Peyer's patch (tissue), 4 donors: ENCODE measurements around the gene AFF2. TPM values are rescaled to one million over a fixed set of nuclear protein-coding genes. Genes with fewer than 3 reads are reported as not detected.

ENCODE experiments used
- DNase-seq, 3 donors: peaks; one replicate each; pipeline ENCODE4 v3.0.0-alpha.2; 2017 to 2019
- H3K27ac ChIP-seq, 4 donors: fragments of 200-600 bp; sonication (generic); one replicate each; pipeline ENCODE4 v1.5.1; 2016 to 2019
- H3K27me3 ChIP-seq, 2 donors: fragments of 200-600 bp; sonication (generic); one replicate each; pipeline ENCODE4 v1.5.1; 2019
- H3K36me3 ChIP-seq, 3 donors: fragments of 200-600 bp; sonication (generic); one replicate each; pipeline ENCODE4 v1.5.1; 2016 to 2019
- H3K4me1 ChIP-seq, 4 donors: fragments of 200-600 bp; sonication (generic); one replicate each; pipeline ENCODE4 v1.5.1; 2016 to 2019
- H3K4me3 ChIP-seq, 4 donors: fragments of 200-600 bp; sonication (generic); 1 replicate in 3 of 4; 2 replicates in 1 of 4; pipeline ENCODE4 v1.5.1; 2016 to 2019; ENCODE audit warnings: mild to moderate bottlenecking in 1 of 4
- H3K9me3 ChIP-seq, 4 donors: fragments of 200-600 bp; sonication (generic); one replicate each; pipeline ENCODE4 v1.5.1; 2016 to 2019; ENCODE audit warnings: mild to moderate bottlenecking in 1 of 4
- CTCF ChIP-seq, 6 experiments: fragments of 450-650 bp in 4 of 6; fragments of 200-600 bp in 2 of 6; sonication (generic) in 1 of 6; IDR thresholded peaks; one replicate each; pipeline ENCODE4 v1.5.1; 2017 to 2019; ENCODE audit warnings: antibody characterized with exemption in 6 of 6, mild to moderate bottlenecking in 3 of 6, moderate library complexity in 1 of 6
- POLR2A ChIP-seq, 2 donors: fragments of 450-650 bp; IDR thresholded peaks; one replicate each; pipeline ENCODE4 v1.5.1; 2017; ENCODE audit warnings: antibody characterized with exemption in 2 of 2, mild to moderate bottlenecking in 2 of 2, moderate library complexity in 2 of 2
- small RNA-seq, 2 donors: library from RNA; depleted of rRNA; stranded (forward); fragments of <200 nt; gene quantifications; one replicate each; pipeline ENCODE3, GENCODE V24; 2016
- total RNA-seq, 4 donors: library from RNA; depleted of rRNA; stranded (reverse); fragments of >200 nt; gene quantifications; one replicate each; pipeline ENCODE4 v1.1.0, GENCODE V29; 2016

Gene AFF2
- total RNA-seq, 4 donors from 2014 or later = 0.18 to 2.5 (median 1.9) TPM; not detected in 1

GRCh38 chrX:149044471-149044870, 544.1 kb downstream of the AFF2 start:
- no peaks in the 10 kb centered on the region for H3K36me3 ChIP-seq
- TF ChIP-seq POLR2A (IDR thresholded peaks at IDR 0.05) (no peak), CTCF (IDR thresholded peaks at IDR 0.05) (no peak)
- no peaks in the 10 kb centered on the region for H3K4me1 ChIP-seq
- DNase-seq = no peak
- H3K27me3 ChIP-seq = no peaks in the 10 kb centered on the region
- no peaks in the 10 kb centered on the region for H3K9me3 ChIP-seq
- H3K4me3 ChIP-seq = no peak overlapping the region
- no peak overlapping the region for H3K27ac ChIP-seq

- Histone ChIP-seq H3K4me3 (no peak overlapping the region), H3K27me3 (no peaks in the 10 kb centered on the region), H3K4me1 (no peaks in the 10 kb centered on the region), H3K27ac (no peak overlapping the region), H3K36me3 (no peaks in the 10 kb centered on the region), H3K9me3 (no peaks in the 10 kb centered on the region)
- TF ChIP-seq CTCF (IDR thresholded peaks at IDR 0.05) = no peak
- TF ChIP-seq POLR2A (IDR thresholded peaks at IDR 0.05) = no peak
- DNase-seq = no peak
These were observed 545.3 kb downstream of the AFF2 start for GRCh38 chrX:149045645-149046210.

Small RNAs within 50 kb of the gene (small RNA-seq; reads per million reads assigned to genes)
- 0 reads per million in 2 donors for gene RN7SKP267
